ENCODE data around the gene HOXC10.

The HOXC10 gene

GRCh38 chr12:53977596-53978445, 7.1 kb upstream of the HOXC10 start:
- FAIRE-seq: no peak

GRCh38 chr12:53978477-53979356, 6.2 kb upstream of the HOXC10 start:
- no peak for FAIRE-seq

- FAIRE-seq: no peak
These were observed 4.7 kb upstream of the HOXC10 start for GRCh38 chr12:53980104-53980801.

GRCh38 chr12:53980802-53981496, 4.0 kb upstream of the HOXC10 start:
- FAIRE-seq: no peak

GRCh38 chr12:53981634-53982565, 3.0 kb upstream of the HOXC10 start:
- no peak for FAIRE-seq

GRCh38 chr12:53982648-53983567, 2.0 kb upstream of the HOXC10 start:
- FAIRE-seq: no peak

GRCh38 chr12:53983568-53983949, 1.4 kb upstream of the HOXC10 start:
- FAIRE-seq: no peak

GRCh38 chr12:53983950-53984572, 885 bp upstream of the HOXC10 start:
- no peak for FAIRE-seq

GRCh38 chr12:53985692-53985993, 697 bp downstream of the HOXC10 start:
- FAIRE-seq: no peak

- FAIRE-seq: no peak
These were observed 1.2 kb downstream of the HOXC10 start for GRCh38 chr12:53985994-53986685.

GRCh38 chr12:53986686-53987483, 1.9 kb downstream of the HOXC10 start:
- FAIRE-seq: no peak

GRCh38 chr12:53987787-53988230, 2.9 kb downstream of the HOXC10 start:
- no peak for FAIRE-seq

GRCh38 chr12:53988541-53989226, 3.7 kb downstream of the HOXC10 start:
- FAIRE-seq: no peak

- no peak for FAIRE-seq
These were observed 4.5 kb downstream of the HOXC10 start for GRCh38 chr12:53989227-53990113.

- no peak for FAIRE-seq
These were observed 5.5 kb downstream of the HOXC10 start for GRCh38 chr12:53990311-53991076.

- no peak for FAIRE-seq
These were observed 6.1 kb downstream of the HOXC10 start for GRCh38 chr12:53991077-53991460.

Measured in islet of Langerhans (tissue), 1 donor.